Stomach (tissue), 4 donors: ENCODE measurements around the gene KRT86.

Experiments used
- CTCF ChIP-seq, 7 experiments: fragments of 450-650 bp in 4 of 7; fragments of 200-600 bp in 3 of 7; sonication (generic) in 3 of 7; IDR thresholded peaks; one replicate each; pipeline ENCODE4 v1.5.1; 2016 to 2019; ENCODE audit warnings: antibody characterized with exemption in 7 of 7, control low read depth in 2 of 7, mild to moderate bottlenecking in 1 of 7
- EP300 ChIP-seq: sonication (generic); formaldehyde crosslinking; IDR thresholded peaks from one replicate; pipeline ENCODE4 v1.6.1; 2017; ENCODE audit warnings: antibody characterized with exemption

DNA sequence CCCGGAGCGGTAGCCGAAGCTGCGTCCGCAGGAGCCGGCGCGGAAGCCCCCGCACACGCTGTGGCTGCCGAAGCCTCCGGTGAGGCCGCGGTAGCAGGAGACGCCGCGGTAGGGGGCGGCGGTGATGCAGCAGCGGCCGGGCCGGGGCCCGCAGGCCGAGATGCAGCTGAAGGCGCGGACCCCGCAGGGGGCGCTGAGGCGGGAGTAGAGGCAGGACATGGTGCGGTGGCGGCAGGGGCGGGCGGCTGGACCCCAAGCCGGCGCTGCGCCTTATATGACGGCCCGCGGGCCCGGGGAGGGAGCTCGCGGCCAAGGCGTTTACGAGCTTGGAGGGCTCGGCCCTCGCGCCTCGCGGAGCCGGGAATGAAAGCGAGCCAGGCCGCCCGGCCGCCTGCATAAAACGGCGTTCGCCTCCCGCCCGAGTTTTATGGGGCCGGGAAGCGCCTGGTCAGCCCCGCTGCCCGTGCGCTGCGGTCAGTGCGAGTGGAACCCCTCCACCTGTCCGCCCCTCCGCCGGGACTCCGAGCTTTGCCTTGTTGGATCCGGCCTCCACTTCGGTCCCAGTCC is 16.0 kb upstream of the KRT86 start:
- TF ChIP-seq CTCF (IDR thresholded peaks at IDR 0.05) (no peak), EP300 (no peak)
